Keratinocyte (primary cell): ENCODE results near the gene KATNB1. TPM values are rescaled to one million over a fixed set of nuclear protein-coding genes. Genes with fewer than 3 reads are reported as not detected.

Experiments
- DNase-seq: peaks from one replicate; pipeline ENCODE4 v3.0.0-alpha.2; 2011; ENCODE audit warnings: low read depth, missing footprints, low spot score
- FAIRE-seq: peaks from 2 replicates; lab custom pipeline; 2011; peaks lifted over from hg19 to GRCh38; lab: Jason Lieb, UNC
- H2AFZ ChIP-seq: 2 replicates; pipeline ENCODE4 v1.6.0; 2012; ENCODE audit warnings: low read length, control low read depth, inconsistent platforms; ENCODE audit not compliant: control insufficient read depth
- H3K27ac ChIP-seq: 2 replicates; pipeline ENCODE4 v1.5.1; 2011; ENCODE audit warnings: low read length; ENCODE audit not compliant: control insufficient read depth, insufficient read depth
- H3K27me3 ChIP-seq: 3 replicates; pipeline ENCODE4 v1.6.0; 2011; ENCODE audit warnings: low read length; ENCODE audit not compliant: control insufficient read depth, insufficient read depth; ENCODE audit errors: extremely low read depth
- H3K36me3 ChIP-seq, 2 experiments: 2 replicates in 1 of 2; 3 replicates in 1 of 2; pipeline ENCODE4 v1.5.1; 2011; ENCODE audit warnings: low read length in 2 of 2, mild to moderate bottlenecking in 1 of 2; ENCODE audit not compliant: control insufficient read depth in 2 of 2, insufficient read depth in 2 of 2; ENCODE audit errors: extremely low read depth in 1 of 2
- H3K4me1 ChIP-seq: 3 replicates; pipeline ENCODE4 v1.5.1; 2011; ENCODE audit warnings: low read length; ENCODE audit not compliant: control insufficient read depth, insufficient read depth; ENCODE audit errors: extremely low read depth
- H3K4me2 ChIP-seq: 3 replicates; pipeline ENCODE4 v1.6.0; 2011; ENCODE audit warnings: low read depth, low read length; ENCODE audit not compliant: control insufficient read depth, insufficient read depth; ENCODE audit errors: extremely low read depth
- H3K4me3 ChIP-seq, 3 experiments: fragments of 200-600 bp in 1 of 3; sonication (generic) in 1 of 3; 2 replicates in 2 of 3; 3 replicates in 1 of 3; pipeline ENCODE4 v1.5.1; 2011 to 2016; ENCODE audit warnings: low read length in 3 of 3, mild to moderate bottlenecking in 3 of 3, control low read depth in 2 of 3, inconsistent platforms in 1 of 3, low read depth in 1 of 3, mixed read lengths in 1 of 3, mixed run types in 1 of 3, moderate library complexity in 1 of 3; ENCODE audit not compliant: control insufficient read depth in 2 of 3, insufficient read depth in 2 of 3; ENCODE audit errors: extremely low read depth in 1 of 3
- H3K79me2 ChIP-seq: 2 replicates; pipeline ENCODE4 v1.6.0; 2012; ENCODE audit warnings: low read length; ENCODE audit not compliant: control insufficient read depth, insufficient read depth
- H3K9ac ChIP-seq: 3 replicates; pipeline ENCODE4 v1.6.0; 2011; ENCODE audit warnings: low read length; ENCODE audit not compliant: control insufficient read depth, insufficient read depth; ENCODE audit errors: extremely low read depth
- H3K9me1 ChIP-seq: 3 replicates; pipeline ENCODE4 v1.6.0; 2011; ENCODE audit warnings: low read length; ENCODE audit not compliant: control insufficient read depth, insufficient read depth; ENCODE audit errors: extremely low read depth
- H3K9me3 ChIP-seq: 2 replicates; pipeline ENCODE4 v1.5.1; 2012; ENCODE audit warnings: low read depth, low read length; ENCODE audit not compliant: control insufficient read depth
- H4K20me1 ChIP-seq: 3 replicates; pipeline ENCODE4 v1.6.0; 2011; ENCODE audit warnings: low read length; ENCODE audit not compliant: control insufficient read depth, insufficient read depth; ENCODE audit errors: extremely low read depth
- EZH2 ChIP-seq: IDR thresholded peaks from one replicate; pipeline ENCODE4 v1.6.1; 2012; ENCODE audit warnings: inconsistent platforms, mild to moderate bottlenecking, low read length, moderate library complexity
- dilution Hi-C: fragments of 300-500 bp; cut with MboI; formaldehyde crosslinking; loops from one replicate; pipeline ENCODE4 v1.7.0; 2020; ENCODE audit warnings: low sequenced_read_pairs; ENCODE audit not compliant: extremely low pct_ligation_motif_present
- polyA plus RNA-seq, 5 experiments: library from polyadenylated mRNA; depleted of rRNA in 3 of 5; stranded (reverse) in 3 of 5; stranded (forward) in 1 of 5; unstranded in 1 of 5; fragments of >200 nt; gene quantifications; 1 replicate in 1 of 5; 2 replicates in 3 of 5; 3 replicates in 1 of 5; pipeline versions ENCODE4 v1.2.1 to v1.2.3, GENCODE V29; 2011 to 2012; ENCODE audit warnings: missing spikeins in 2 of 5, low read depth in 1 of 5, low replicate concordance in 1 of 5
- TF ChIP-seq, protein P1 (sequence below), 3 experiments: IDR thresholded peaks in 1 of 3; conservative IDR thresholded peaks in 1 of 3; optimal IDR thresholded peaks in 1 of 3; 2 replicates in 2 of 3; 3 replicates in 1 of 3; pipeline versions ENCODE3 to v1.5.1; 2011; ENCODE audit warnings: low read length in 3 of 3, mild to moderate bottlenecking in 3 of 3, moderate library complexity in 2 of 3, control low read depth in 1 of 3, inconsistent platforms in 1 of 3; ENCODE audit not compliant: insufficient read depth in 2 of 3; ENCODE audit errors: extremely low read depth in 1 of 3

The KATNB1 gene
- polyA plus RNA-seq, 1 donor (not counting 4 experiments of a cell fraction or from before 2014, with no cell fraction given) = 18.9 TPM

DNA sequence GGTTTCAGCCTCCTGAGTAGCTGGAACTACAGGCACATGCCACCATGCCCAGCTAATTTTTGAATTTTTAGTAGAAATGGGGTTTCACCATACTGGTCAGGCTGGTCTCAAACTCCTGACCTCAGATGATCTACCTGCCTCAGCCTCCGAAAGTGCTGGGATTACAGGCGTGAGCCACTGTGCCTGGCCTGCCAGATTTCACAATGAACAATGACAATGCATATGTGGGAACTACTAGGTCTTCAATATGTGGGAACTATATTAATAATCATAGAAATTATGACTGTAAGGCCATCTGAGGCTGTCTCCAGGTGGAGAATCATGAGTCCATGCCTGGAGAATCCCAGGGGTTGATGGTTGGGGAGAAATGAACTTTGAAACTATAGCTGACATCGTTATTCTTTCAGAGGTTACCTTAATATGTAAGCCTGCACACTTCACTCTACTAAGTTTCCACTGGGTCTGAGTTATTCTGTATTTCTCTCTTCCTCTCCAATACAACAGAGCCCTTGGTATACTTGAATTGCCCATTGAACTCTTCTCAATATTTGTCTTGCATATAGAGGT, 48.1 kb upstream of the KATNB1 start:
- Histone ChIP-seq H3K36me3 (no peaks in the 10 kb centered on the region), H3K79me2 (no peaks in the 10 kb centered on the region), H3K9ac (no peak overlapping the region), H4K20me1 (no peaks in the 10 kb centered on the region), H3K4me1 (no peaks in the 10 kb centered on the region), H2AFZ (no peak overlapping the region), H3K27ac (no peak overlapping the region), H3K4me3 (no peak overlapping the region), H3K4me2 (no peak overlapping the region), H3K9me3 (no peaks in the 10 kb centered on the region), H3K27me3 (no peaks in the 10 kb centered on the region), H3K9me1 (no peaks in the 10 kb centered on the region)
- TF ChIP-seq EZH2 = no peak
- TF ChIP-seq, protein P1, sequence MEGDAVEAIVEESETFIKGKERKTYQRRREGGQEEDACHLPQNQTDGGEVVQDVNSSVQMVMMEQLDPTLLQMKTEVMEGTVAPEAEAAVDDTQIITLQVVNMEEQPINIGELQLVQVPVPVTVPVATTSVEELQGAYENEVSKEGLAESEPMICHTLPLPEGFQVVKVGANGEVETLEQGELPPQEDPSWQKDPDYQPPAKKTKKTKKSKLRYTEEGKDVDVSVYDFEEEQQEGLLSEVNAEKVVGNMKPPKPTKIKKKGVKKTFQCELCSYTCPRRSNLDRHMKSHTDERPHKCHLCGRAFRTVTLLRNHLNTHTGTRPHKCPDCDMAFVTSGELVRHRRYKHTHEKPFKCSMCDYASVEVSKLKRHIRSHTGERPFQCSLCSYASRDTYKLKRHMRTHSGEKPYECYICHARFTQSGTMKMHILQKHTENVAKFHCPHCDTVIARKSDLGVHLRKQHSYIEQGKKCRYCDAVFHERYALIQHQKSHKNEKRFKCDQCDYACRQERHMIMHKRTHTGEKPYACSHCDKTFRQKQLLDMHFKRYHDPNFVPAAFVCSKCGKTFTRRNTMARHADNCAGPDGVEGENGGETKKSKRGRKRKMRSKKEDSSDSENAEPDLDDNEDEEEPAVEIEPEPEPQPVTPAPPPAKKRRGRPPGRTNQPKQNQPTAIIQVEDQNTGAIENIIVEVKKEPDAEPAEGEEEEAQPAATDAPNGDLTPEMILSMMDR (optimal IDR thresholded peaks at IDR 0.05 in 1 of 3, IDR thresholded peaks at IDR 0.05 in 1 of 3, conservative IDR thresholded peaks at IDR 0.05 in 1 of 3; ENCODE audit: extremely low read depth in 1 of 3, insufficient read depth in 2 of 3, low read length in 3 of 3) = no peak
- FAIRE-seq (no peak), DNase-seq (no peak)
- dilution Hi-C loops = no loop called here

- no peak overlapping the region for H3K4me3 ChIP-seq
- no peak overlapping the region for H3K4me2 ChIP-seq
- H3K9me1 ChIP-seq = no peaks in the 10 kb centered on the region
- H3K79me2 ChIP-seq = no peaks in the 10 kb centered on the region
- dilution Hi-C loops = no loop called here
- H3K9me3 ChIP-seq = no peaks in the 10 kb centered on the region
- no peak overlapping the region for H3K27ac ChIP-seq
- H4K20me1 ChIP-seq = no peaks in the 10 kb centered on the region
- no peak overlapping the region for H3K9ac ChIP-seq
- DNase-seq = no peak
- no peaks in the 10 kb centered on the region for H3K4me1 ChIP-seq
- TF ChIP-seq, protein P1 (optimal IDR thresholded peaks at IDR 0.05 in 1 of 3, IDR thresholded peaks at IDR 0.05 in 1 of 3, conservative IDR thresholded peaks at IDR 0.05 in 1 of 3; ENCODE audit: extremely low read depth in 1 of 3, insufficient read depth in 2 of 3, low read length in 3 of 3) = no peak
- TF ChIP-seq EZH2 = no peak
- no peak for FAIRE-seq
- no peaks in the 10 kb centered on the region for H3K36me3 ChIP-seq
- no peaks in the 10 kb centered on the region for H3K27me3 ChIP-seq
- no peak overlapping the region for H2AFZ ChIP-seq
Measured at GRCh38 chr16:57688487-57688986, 47.0 kb upstream of the KATNB1 start.
